Left hindlimb (tissue), 1 donor: Measurements from ENCODE around the gene UGT2A2.
"Not testable (repeated sequence)": the region's sequence is repeated elsewhere in the genome, so short reads cannot be mapped to it uniquely, and the experiment has no call there.

Experiments
- DNase-seq: peaks from one replicate; pipeline ENCODE4 v3.0.0-alpha.2; 2018

UGT2A2 gene

DNA sequence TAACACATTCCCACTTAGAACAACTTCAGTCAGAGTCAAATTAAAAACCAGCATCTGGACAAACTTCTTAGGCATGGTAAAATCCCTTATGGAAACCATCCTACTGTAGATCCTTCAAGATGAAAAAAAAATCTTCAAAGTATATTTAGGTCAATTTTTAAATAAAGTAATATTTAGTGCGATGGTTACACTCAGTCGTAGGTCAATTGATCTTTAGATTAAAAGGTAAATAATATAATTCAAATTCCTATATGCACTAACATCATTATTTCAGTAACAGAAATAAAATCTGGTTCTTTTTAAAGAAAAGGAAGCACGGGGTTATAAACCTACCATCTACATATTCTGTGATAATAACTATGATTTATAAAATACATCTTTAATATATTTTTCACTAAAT is at the start of gene UGT2A2:
TSS of gene UGT2A2 (minus strand) at position 101 of the 400 bp plus-strand sequence. CDS start at position 99, 2 bp downstream.
- DNase-seq, result no peak

DNA sequence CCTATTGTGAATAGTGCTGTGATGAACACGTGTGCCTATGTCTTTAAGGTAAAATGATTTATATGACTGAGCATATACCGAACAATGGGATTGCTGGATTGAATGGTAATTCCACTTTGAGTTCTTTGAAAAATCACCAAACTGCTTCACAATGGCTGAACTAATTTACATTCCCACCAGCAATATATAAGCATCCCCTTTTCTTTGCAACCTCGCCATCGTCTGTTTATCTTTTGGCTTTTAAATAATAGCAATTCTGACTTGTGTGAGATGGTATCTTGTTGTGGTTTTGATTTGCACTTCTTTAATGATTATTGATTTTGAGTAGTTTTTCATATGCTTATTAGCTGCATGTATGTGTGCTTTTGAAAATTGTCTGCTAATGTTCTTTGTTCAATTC is 45.4 kb upstream of the UGT2A2 start:
- no peak for DNase-seq

DNA sequence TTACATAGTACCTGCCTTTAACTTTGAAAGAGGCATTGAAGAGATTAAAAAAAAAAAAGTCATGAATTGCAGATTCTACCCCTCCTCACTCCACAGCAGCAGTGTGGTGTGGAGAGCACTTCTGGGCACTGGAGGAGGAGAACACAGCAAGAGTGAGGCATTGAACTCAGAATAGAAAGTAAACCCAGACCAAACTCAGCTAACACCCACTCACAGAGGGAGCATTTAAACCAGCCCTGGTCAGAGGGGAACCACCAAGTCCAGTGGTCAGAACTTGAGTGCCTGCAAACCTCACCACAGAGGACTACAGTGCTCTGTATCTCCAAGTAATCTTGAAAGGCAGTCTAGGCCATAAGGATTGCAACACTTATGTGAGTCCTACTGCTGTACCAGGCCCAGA is 29.2 kb upstream of the UGT2A2 start:
- DNase-seq, result no peak

DNA sequence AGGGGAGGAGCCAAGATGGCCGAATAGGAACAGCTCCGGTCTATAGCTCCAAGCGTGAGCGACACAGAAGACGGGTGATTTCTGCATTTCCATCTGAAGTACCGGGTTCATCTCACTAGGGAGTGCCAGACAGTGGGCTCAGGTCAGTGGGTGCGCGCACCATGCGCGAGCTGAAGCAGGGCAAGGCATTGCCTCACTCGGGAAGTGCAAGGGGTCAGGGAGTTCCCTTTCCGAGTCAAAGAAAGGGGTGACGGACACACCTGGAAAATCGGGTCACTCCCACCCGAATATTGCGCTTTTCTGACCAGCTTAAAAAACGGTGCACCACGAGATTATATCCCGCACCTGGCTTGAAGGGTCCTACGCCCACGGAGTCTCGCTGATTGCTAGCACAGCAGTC is 24.6 kb upstream of the UGT2A2 start:
- DNase-seq, result not testable (repeated sequence)

DNA sequence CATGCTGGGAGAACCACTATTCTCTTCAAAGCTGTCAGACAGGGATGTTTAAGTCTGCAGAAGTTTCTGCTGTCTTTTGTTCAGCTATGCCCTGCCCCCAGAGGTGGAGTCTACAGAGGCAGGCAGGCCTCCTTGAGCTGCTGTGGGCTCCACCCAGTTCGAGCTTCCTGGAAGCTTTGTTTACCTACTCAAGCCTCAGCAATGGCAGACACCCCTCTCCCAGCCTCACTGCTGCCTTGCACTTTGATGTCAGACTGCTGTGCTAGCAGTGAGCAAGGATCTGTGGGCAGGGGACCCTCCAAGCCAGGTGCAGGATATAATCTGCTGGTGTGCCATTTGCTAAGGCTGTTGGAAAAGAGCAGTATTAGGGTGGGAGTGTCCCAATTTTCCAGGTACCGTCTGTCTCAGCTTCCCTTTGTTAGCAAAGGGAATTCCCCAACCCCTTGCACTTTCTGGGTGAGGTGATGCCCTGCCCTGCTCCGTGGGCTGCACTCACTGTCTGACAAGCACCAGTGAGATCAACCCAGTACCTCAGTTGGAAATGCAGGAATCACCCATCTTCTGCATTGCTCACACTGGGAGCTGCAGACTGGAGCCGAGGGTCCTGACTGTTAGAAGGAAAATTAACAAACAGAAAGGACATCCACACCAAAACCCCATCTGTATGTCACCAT is 21.8 kb upstream of the UGT2A2 start:
- not testable (repeated sequence) for DNase-seq

DNA sequence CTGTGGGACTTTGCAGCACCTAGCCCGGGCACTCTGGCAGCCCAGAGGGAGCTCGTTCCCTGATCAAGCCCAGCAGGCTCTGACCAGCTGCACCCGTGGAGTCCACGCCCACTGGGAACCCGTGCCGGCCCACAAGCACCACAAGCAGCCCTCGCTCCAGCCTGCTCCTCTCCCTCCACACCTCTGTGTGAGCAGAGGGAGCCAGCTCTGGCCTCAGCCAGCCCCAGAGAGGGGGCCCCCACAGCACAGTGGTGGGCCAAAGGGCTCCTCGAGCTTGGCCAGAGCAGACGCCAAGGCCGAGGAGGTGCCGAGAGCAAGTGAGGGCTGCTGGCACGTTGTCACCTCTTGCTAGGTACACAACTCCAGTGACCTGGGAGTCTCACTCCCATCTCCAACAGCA is 18.7 kb upstream of the UGT2A2 start:
- DNase-seq, result no peak

DNA sequence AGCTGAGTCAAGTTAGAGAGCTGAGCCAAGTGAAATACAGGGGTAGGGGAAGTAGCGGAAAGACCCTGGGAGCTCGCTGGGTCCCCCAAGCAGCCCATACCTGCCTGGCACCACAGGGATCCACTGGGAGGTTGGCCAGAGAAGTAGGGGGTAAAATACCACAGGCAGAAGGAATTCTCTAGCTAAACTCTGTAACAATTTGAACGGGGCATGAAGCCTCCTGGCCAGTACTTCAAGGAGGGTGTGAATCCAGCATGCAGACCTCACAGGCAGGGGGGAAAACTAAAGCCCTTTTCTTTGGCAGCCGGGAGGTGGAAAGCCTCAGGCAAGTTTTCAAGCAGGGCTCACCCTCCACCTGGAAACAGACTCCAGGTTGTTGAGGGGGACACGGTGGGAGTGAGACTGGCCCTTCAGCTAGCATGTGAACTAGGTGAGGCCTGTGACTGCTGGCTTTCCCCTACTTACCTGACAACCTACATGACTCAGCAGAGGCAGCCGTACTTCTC is 17.3 kb upstream of the UGT2A2 start:
- DNase-seq, result no peak

DNA sequence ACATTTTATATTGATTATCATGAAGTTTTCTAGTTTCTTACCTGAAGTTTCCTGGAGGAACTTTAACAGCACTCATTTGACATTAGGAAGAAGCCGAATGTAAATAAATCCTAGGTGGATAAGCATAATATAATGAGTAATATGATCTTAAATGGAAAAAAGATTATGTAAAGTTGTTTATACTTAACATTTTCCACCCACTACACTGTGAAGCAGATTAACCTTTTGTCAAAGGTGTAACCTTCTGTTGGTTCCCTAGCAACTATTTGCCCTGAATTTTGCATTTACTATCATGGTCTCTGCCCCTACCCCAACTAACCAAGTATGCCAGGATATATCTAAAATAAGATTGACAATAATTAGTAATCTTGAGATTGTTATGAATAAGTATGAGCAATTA is 13.7 kb upstream of the UGT2A2 start, which contains the start of gene UGT2A1:
TSS of gene UGT2A1 (minus strand) at position 101 of the 400 bp plus-strand sequence. CDS start 5,603 bp downstream, outside the sequence.
- no peak for DNase-seq

DNA sequence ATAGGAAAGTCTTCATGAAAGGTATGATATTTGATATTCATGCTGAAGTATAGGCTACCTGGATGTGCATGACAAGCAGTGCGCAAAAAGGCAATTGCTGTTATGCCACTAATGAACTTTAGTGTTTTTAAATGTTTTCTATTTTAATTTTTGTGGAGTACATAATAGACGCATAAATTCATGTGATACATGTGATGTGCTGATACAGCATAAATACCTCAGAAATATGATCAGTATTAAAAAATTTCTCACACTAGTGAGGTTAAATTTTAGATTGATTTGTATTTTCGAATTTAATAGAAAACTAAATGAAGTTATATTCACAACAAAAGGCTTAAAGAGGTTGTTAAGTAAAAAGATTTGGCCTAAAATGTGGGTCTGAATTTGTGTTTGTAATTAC is 11.4 kb upstream of the UGT2A2 start:
- no peak for DNase-seq

DNA sequence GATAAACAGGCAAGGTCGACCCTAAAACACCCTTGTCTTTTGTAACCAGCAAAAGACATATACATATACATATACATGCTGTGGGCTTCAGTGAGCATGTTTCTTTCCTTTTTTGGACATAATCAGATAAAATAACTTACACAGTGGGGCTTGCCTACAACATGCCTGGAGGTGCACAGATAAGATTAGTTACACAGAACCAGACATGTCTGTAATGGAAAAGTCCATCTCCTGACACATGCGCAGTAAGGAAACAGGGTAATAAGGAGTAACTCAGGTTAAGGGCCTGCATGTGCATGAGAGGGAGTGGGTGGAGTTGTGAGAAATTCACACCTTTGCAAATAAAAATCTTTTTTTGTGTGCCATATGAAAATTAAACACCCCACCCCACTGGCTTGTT is 10.2 kb upstream of the UGT2A2 start:
- DNase-seq, result no peak

DNA sequence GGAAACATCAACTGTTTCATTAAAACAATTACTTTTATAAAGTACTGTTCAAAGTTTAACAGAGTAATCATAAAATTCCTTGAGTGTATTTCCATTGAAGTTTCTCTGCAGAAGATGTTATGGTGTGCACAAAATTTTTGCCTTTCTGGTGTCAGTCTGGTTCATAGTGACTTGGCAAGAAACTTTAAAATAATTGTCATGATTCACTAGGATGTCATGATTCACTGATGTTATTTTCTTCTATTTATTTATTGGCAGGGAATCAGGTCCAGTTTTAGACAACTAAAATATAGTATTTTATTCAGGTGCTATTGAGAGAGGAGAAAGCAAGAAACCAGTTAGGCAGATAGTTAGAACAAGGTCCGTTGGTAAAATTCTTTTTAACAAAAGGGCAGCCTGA is 9.8 kb upstream of the UGT2A2 start:
- DNase-seq, result no peak

DNA sequence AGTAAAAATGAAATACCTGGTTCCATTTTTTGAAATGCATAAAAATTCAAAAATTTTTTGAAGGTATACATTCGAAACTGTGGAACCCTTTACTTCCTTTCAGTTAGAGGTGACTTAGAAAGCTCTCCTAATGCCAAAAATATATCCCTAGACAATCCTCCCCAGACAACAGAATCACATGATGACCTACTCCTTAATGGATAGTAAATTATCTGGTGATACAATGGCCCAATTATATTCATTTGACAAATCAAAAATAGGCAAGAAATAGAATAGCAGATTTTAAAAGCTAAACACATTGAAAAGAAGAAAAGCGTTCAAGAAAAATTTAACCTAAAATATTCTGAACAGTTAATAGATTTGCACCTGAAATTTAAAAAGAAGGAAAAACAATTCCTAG is 3.5 kb upstream of the UGT2A2 start:
- DNase-seq, result no peak

DNA sequence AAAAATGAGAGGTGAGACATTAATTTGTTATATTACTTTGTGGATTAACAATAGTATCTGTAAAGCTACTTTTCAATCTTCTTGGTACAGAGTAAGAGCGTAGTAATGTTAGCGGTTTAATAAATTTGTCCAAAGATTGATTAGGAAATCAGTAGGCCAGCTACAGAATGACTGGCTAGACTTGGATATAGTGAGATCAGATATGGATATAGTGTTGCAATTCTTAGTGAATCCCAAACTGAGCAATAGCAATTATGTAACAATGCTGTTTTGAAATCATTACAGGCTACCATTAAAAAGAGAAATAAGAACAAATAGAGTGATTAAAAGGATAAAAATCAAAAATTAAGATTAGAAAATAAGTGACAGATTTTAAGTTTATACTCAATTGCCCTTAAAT is 847 bp upstream of the UGT2A2 start:
- no peak for DNase-seq

DNA sequence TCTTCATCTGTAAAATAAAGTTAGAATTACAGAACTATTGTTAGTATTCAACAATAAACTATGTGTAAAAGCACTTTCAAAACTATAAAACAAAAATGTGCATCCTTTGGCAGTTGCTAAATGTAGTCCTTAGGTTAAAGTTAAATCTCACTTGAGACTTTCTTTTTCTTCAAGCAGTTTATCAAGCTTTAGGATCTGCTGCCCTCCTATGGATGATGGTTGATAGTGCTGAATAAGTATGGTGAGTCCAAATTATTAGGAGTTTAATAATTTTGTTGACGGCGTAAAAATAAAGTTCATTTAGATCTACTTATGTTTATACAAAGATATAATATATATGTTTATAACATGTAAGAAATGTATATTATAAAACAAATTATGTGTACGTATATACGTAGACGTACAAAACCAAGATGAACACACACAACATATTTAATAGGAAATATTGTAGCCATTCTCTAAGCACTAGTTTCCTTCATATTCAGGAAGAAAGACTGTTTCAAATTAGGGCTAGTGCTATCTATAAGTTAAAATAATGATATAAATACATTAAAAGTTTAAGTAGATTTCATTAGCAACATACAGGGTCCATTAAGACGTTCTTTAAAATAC is 22.3 kb downstream of the UGT2A2 start:
- no peak for DNase-seq

DNA sequence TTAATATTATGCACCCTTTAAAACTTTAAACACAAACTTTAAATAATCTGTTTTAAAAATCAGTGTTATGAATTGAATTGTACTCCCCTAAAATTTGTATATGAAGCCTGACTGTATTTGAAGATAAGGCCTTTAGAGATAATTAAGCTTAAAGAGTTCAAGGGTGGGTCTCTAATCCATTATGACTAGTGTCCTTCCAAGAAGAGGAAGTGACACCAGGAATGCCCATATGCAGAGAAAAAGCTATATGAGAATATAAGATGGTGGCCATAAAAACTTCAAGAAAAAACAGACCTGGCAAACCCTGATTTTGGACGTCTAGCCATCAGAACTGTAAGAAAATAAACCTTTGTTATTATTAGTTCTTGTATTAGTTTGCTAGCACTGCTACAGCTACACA is 29.0 kb downstream of the UGT2A2 start:
- DNase-seq, result no peak

DNA sequence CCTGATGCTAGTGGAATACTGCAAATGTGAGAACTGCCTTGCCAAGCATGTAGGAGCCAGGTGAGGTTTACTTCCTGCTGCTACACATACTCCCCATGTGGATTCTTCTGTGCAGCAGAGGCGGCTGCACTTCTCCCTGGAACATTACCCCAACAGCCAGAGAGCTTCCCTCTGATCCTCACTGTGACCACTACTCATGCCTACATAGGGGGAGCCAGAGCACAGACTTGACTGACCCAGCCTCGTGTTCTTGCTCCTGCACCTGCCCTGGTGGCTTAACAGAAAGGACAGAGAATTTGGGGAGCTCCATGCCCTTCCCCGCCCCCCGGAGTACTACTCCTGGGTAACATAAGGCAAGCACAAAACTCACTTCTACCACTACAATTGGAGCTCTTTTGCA is 38.4 kb downstream of the UGT2A2 start:
- no peak for DNase-seq

DNA sequence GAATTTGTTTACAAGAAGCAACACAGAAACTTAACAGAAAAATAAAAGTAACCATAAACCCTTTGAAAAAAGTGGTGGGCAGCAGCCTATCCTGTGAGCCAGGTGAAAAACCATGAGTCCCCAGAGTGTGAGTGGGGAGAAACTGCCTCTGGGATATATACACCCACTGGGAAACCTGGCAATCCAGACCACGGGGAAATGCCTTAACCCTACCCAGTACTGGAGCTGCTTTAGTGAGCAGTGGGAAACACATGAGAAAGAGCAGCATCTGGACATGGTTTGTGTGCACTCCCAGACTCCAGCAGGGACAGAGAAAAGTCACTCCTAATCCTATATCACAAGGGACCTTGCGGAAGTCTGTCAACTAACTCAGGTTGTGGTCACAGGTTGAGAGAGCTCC is 39.4 kb downstream of the UGT2A2 start:
- DNase-seq, result no peak

DNA sequence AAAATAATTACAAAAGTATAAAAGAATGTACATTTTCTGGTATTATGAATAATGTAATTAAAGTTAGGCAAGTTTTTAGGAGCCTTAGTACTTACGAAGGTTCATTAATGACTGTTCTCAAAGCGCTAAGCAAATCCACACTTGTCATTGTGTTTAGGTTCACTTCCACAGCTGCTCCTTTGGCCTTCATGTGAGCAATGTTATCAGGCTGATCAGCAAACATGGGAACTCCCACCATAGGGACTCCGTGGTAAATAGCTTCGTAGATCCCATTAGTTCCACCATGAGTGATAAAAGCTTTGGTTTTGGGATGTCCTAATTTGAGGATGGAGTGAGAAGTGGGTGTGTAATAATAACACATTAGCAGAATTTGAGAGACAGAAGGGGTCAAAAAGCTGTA is 45.1 kb downstream of the UGT2A2 start:
- DNase-seq, result no peak

DNA sequence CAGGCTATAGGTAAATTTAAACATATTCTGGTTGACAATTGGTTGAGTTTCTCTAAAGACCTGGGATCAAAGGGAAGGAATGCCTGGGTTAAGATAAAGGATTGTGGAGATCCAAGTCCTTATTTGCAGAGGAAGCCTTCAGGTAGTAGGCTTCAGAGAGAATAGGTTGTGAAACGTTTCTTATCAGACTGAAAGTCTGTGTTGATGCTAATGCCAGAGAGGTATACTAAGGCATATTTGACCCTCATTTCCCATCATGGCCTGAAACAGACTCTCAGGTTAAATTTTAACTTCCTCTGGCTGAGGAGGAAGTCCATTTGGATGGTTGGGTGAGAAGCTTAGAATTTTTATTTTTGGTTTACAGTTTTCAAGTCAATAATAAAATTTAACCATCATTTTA is 48.1 kb downstream of the UGT2A2 start:
- DNase-seq, result no peak

DNA sequence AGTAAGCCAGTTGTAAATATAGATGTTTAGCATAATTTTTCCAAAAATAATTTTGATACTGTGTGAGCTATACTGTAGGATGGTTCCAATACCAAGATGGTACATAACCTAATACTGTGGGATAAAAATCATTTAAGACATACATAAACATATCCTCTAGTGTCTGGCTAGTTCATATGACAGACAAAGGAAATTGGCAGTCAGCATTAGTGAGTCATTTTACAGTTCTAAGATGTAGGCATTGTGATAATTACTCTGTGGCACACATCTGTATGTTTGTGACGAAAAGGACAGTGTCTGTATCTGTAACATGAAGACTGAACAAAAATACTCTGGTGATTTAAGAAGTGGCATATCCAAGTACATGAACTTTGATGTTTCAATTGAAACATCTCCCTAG is 49.6 kb downstream of the UGT2A2 start:
- DNase-seq, result no peak

DNA sequence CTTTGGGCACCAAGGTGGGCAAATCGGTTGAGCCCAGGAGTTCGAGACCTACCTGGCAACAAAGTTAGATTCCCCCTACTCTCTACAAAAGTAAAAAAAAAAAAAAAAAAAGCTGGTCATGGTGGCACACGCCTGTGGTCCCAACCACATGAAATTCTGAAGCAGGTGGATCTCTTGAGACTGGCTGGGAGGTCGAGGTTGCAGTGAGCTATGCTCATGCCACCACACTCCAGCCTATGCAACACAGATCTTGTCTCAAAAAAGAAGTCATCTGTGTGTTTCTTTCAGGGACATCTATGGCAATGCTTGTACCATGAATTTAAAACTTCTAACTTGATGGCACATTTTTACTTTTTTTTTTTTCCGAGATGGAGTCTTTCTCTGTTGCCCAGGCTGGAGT is 55.3 kb downstream of the UGT2A2 start:
- no peak for DNase-seq

DNA sequence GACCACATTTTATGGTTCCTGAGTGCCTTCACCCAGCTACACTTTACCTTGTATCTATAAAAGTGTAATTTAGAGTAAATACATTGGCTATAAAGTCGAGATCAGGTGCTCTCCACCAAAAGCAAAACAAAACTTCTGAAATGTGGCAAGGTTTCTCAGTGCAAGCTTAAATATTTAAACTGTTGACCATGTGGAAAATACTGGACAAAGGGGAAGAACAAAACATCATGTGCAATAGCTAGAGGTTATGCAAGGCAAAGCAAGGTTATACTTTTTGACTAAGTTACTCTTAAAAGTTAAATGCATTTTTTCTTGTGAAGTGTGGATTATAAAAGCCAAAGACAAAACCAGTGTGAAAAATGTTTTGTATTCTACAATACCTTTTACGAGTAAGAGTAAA is 55.9 kb downstream of the UGT2A2 start:
- DNase-seq, result no peak

DNA sequence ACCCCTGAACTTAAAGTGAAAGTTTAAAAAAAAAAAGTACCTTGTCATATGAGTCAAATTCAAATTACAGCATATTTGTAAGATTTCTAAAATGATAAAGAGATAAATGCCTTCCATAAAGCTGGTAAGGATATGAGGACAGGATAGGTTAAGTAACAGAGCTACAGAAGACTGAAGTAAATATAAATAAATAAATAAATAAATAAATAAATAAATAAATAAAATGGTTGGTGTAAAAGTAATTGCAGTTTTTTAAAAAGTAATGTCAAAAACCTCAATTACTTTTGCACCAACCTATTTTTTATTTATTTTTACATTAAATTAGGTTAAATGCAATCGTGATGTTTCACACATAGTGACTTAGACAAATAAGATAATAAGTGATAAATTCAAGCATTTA is 62.2 kb downstream of the UGT2A2 start:
- no peak for DNase-seq

DNA sequence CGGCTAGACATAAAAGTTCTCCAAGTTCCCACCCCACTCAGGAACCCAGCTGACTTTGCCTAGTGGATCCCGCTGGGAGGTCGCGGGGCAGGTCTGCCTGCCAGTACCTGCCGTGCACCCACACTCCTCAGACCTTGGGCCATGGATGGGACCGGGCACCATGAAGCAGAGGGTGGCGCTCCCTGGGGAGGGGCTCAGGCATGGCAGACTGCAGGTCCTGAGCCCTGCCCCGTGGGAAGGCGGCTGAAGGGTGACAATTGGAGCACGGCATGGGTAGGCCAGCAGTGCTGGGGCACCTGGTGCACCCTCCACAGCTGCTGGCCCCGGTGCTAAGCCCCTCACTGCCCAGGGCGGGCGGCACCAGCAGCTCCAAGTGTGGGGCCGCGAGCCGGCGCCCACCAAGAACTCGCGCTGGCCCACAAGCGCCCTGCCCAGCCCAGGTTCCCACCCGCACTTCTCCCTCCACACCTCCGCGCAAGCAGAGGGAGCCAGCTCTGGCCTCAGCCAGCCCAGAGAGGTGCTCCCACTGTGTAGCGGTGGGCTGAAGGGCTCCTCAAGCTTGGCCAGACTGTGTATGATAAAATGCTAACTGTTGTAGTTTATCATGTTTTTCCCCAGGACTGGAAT is 63.1 kb downstream of the UGT2A2 start:
- DNase-seq, result no peak
